Femur (tissue), 1 donor: ENCODE data around the gene CLASRP.
A peak's percentile ranks its signal among the peaks of the same experiment; 100 is the strongest.
"Not testable (repeated sequence)": the region's sequence is repeated elsewhere in the genome, so short reads cannot be mapped to it uniquely, and the experiment has no call there.

Source experiments
- DNase-seq: peaks from one replicate; pipeline ENCODE4 v3.0.0-alpha.2; 2017

The CLASRP gene

GRCh38 chr19:45038931-45039893, at the start of gene CLASRP:
TSS of gene CLASRP (plus strand) at chr19:45039045. CDS start at chr19:45040213, 1,168 bp downstream.
- DNase-seq = peak; percentile 95

- no peak for DNase-seq
Measured at GRCh38 chr19:44990459-44990858, 48.4 kb upstream of the CLASRP start.

GRCh38 chr19:44990966-44991365, 47.9 kb upstream of the CLASRP start:
- DNase-seq = no peak

- DNase-seq = no peak
Measured at GRCh38 chr19:44992336-44993163, 46.3 kb upstream of the CLASRP start.

GRCh38 chr19:44993526-44993925, 45.3 kb upstream of the CLASRP start:
- DNase-seq = no peak

- DNase-seq = no peak
Measured at GRCh38 chr19:44993926-44994537, 44.8 kb upstream of the CLASRP start.

- no peak for DNase-seq
Measured at GRCh38 chr19:44998025-44998424, 40.8 kb upstream of the CLASRP start.

GRCh38 chr19:44999131-44999925, 39.5 kb upstream of the CLASRP start:
- DNase-seq = not testable (repeated sequence)

- not testable (repeated sequence) for DNase-seq
Measured at GRCh38 chr19:45000665-45001064, 38.2 kb upstream of the CLASRP start.

- peak; percentile 96 for DNase-seq
Measured at GRCh38 chr19:45001087-45001739, 37.6 kb upstream of the CLASRP start, which contains the start of gene RELB. TSS of gene RELB (plus strand) at chr19:45001464. CDS start at chr19:45001580, 116 bp downstream.

GRCh38 chr19:45003485-45003884, 35.4 kb upstream of the CLASRP start:
- no peak for DNase-seq

- DNase-seq = no peak
Measured at GRCh38 chr19:45005787-45006186, 33.1 kb upstream of the CLASRP start.

- no peak for DNase-seq
Measured at GRCh38 chr19:45008552-45008951, 30.3 kb upstream of the CLASRP start.

GRCh38 chr19:45009625-45010255, 29.1 kb upstream of the CLASRP start:
- DNase-seq = no peak

GRCh38 chr19:45010306-45010705, 28.5 kb upstream of the CLASRP start:
- DNase-seq = no peak

GRCh38 chr19:45011959-45012358, 26.9 kb upstream of the CLASRP start:
- DNase-seq = no peak

- peak; percentile 78 for DNase-seq
Measured at GRCh38 chr19:45016388-45017314, 22.2 kb upstream of the CLASRP start.

GRCh38 chr19:45019187-45019586, 19.7 kb upstream of the CLASRP start:
- no peak for DNase-seq

- no peak for DNase-seq
Measured at GRCh38 chr19:45020071-45020470, 18.8 kb upstream of the CLASRP start.

GRCh38 chr19:45021971-45022370, 16.9 kb upstream of the CLASRP start:
- no peak for DNase-seq
